IPS-20b (cell line): ENCODE data around the gene MITF.

Experiments
- H3K27ac ChIP-seq: one replicate; pipeline ENCODE4 v1.5.1; 2013; ENCODE audit warnings: low read length
- H3K27me3 ChIP-seq: 2 replicates; pipeline ENCODE4 v1.6.1; 2013; ENCODE audit warnings: mild to moderate bottlenecking, low read length, inconsistent platforms; ENCODE audit not compliant: insufficient read depth
- H3K36me3 ChIP-seq: 2 replicates; pipeline ENCODE4 v1.6.1; 2013; ENCODE audit warnings: low read depth, mild to moderate bottlenecking, inconsistent platforms, low read length, moderate library complexity; ENCODE audit not compliant: insufficient read depth
- H3K4me1 ChIP-seq: 2 replicates; pipeline ENCODE4 v1.6.1; 2013; ENCODE audit warnings: mild to moderate bottlenecking, control low read depth, inconsistent platforms, low read length, moderate library complexity; ENCODE audit not compliant: insufficient read depth
- H3K4me3 ChIP-seq: 2 replicates; pipeline ENCODE4 v1.5.1; 2013; ENCODE audit warnings: mild to moderate bottlenecking, low read length, inconsistent platforms
- H3K9ac ChIP-seq: 2 replicates; pipeline ENCODE4 v1.6.1; 2013; ENCODE audit warnings: low read depth, mild to moderate bottlenecking, inconsistent platforms, low read length, moderate library complexity
- H3K9me3 ChIP-seq: 2 replicates; pipeline ENCODE4 v1.6.1; 2013; ENCODE audit warnings: mild to moderate bottlenecking, low read depth, low read length, inconsistent platforms; ENCODE audit not compliant: insufficient read depth

MITF gene

GRCh38 chr3:69869643-69870042 is 130.4 kb downstream of the MITF start:
- Histone ChIP-seq H3K9ac (no peak overlapping the region), H3K4me1 (no peaks in the 10 kb centered on the region), H3K27me3 (no peaks in the 10 kb centered on the region), H3K9me3 (no peaks in the 10 kb centered on the region), H3K27ac (no peak overlapping the region), H3K36me3 (no peaks in the 10 kb centered on the region), H3K4me3 (no peak overlapping the region)

GRCh38 chr3:69871251-69871650 is 132.0 kb downstream of the MITF start:
- Histone ChIP-seq H3K9me3 (no peaks in the 10 kb centered on the region), H3K4me3 (no peak overlapping the region), H3K27me3 (no peaks in the 10 kb centered on the region), H3K27ac (no peak overlapping the region), H3K36me3 (no peaks in the 10 kb centered on the region), H3K4me1 (no peaks in the 10 kb centered on the region), H3K9ac (no peak overlapping the region)

GRCh38 chr3:69871868-69872267 is 132.6 kb downstream of the MITF start:
- Histone ChIP-seq H3K9me3 (no peaks in the 10 kb centered on the region), H3K27me3 (no peaks in the 10 kb centered on the region), H3K4me1 (no peaks in the 10 kb centered on the region), H3K4me3 (no peak overlapping the region), H3K27ac (no peak overlapping the region), H3K36me3 (no peaks in the 10 kb centered on the region), H3K9ac (no peak overlapping the region)

- Histone ChIP-seq H3K27ac (no peak overlapping the region), H3K36me3 (no peaks in the 10 kb centered on the region), H3K27me3 (no peaks in the 10 kb centered on the region), H3K4me1 (no peaks in the 10 kb centered on the region), H3K4me3 (no peak overlapping the region), H3K9ac (no peak overlapping the region), H3K9me3 (no peaks in the 10 kb centered on the region)
These were observed 133.6 kb downstream of the MITF start for GRCh38 chr3:69872783-69873378.

GRCh38 chr3:69876073-69876472 is 136.8 kb downstream of the MITF start:
- Histone ChIP-seq H3K9me3 (no peaks in the 10 kb centered on the region), H3K36me3 (no peaks in the 10 kb centered on the region), H3K4me3 (no peak overlapping the region), H3K27me3 (no peaks in the 10 kb centered on the region), H3K27ac (no peak overlapping the region), H3K4me1 (no peaks in the 10 kb centered on the region), H3K9ac (no peak overlapping the region)

GRCh38 chr3:69878254-69878653 is 139.0 kb downstream of the MITF start:
- H3K36me3 ChIP-seq: no peaks in the 10 kb centered on the region
- no peaks in the 10 kb centered on the region for H3K9me3 ChIP-seq
- H3K4me3 ChIP-seq: no peak overlapping the region
- H3K27ac ChIP-seq: no peak overlapping the region
- no peaks in the 10 kb centered on the region for H3K4me1 ChIP-seq
- no peaks in the 10 kb centered on the region for H3K27me3 ChIP-seq
- no peak overlapping the region for H3K9ac ChIP-seq

GRCh38 chr3:69879051-69879450 is 139.8 kb downstream of the MITF start:
- H3K4me3 ChIP-seq: no peak overlapping the region
- no peaks in the 10 kb centered on the region for H3K36me3 ChIP-seq

GRCh38 chr3:69880069-69880640 is 140.9 kb downstream of the MITF start:
- Histone ChIP-seq H3K36me3 (no peaks in the 10 kb centered on the region), H3K27me3 (no peaks in the 10 kb centered on the region), H3K27ac (no peak overlapping the region), H3K9me3 (no peaks in the 10 kb centered on the region), H3K4me3 (no peak overlapping the region), H3K9ac (no peak overlapping the region), H3K4me1 (no peaks in the 10 kb centered on the region)

More at GRCh38 chr3:69879051-69879450, 139.8 kb downstream of the MITF start:
- Histone ChIP-seq H3K4me1 (no peaks in the 10 kb centered on the region), H3K27me3 (no peaks in the 10 kb centered on the region), H3K27ac (no peak overlapping the region), H3K9ac (no peak overlapping the region), H3K9me3 (no peaks in the 10 kb centered on the region)

GRCh38 chr3:69881051-69881450 is 141.8 kb downstream of the MITF start:
- Histone ChIP-seq H3K27me3 (no peaks in the 10 kb centered on the region), H3K27ac (no peak overlapping the region), H3K36me3 (no peaks in the 10 kb centered on the region), H3K4me3 (no peak overlapping the region), H3K4me1 (no peaks in the 10 kb centered on the region), H3K9me3 (no peaks in the 10 kb centered on the region), H3K9ac (no peak overlapping the region)

- Histone ChIP-seq H3K27me3 (no peaks in the 10 kb centered on the region), H3K4me3 (no peak overlapping the region), H3K9me3 (no peaks in the 10 kb centered on the region), H3K27ac (no peak overlapping the region), H3K36me3 (no peaks in the 10 kb centered on the region), H3K4me1 (no peaks in the 10 kb centered on the region), H3K9ac (no peak overlapping the region)
These were observed 142.6 kb downstream of the MITF start for GRCh38 chr3:69881756-69882428.

- H3K27ac ChIP-seq: no peak overlapping the region
- no peaks in the 10 kb centered on the region for H3K27me3 ChIP-seq
- peaks cover under 1% of the 10 kb centered on the region; the same call in 1 of the 2 replicates for H3K4me1 ChIP-seq
- no peak overlapping the region for H3K9ac ChIP-seq
- H3K9me3 ChIP-seq: no peaks in the 10 kb centered on the region
- H3K36me3 ChIP-seq: no peaks in the 10 kb centered on the region
- H3K4me3 ChIP-seq: no peak overlapping the region
These were observed 143.3 kb downstream of the MITF start for GRCh38 chr3:69882560-69882959.
